A549 (cell line): Measurements from ENCODE around the gene FBXO7. TPM values are rescaled to one million over a fixed set of nuclear protein-coding genes. Genes with fewer than 3 reads are reported as not detected.

Experiments
- ATAC-seq, 2 experiments: fragments of 200-7000 bp in 1 of 2; fragments of >200 bp in 1 of 2; cut with Nextera tagmentation in 1 of 2; cut with Tn5 transposase in 1 of 2; 3 replicates each; pipeline versions ENCODE4 v1.8.0 to v1.9.1; 2018 to 2020; ENCODE audit warnings: mild to moderate bottlenecking in 1 of 2, moderate library complexity in 1 of 2
- CTCF ChIA-PET: fragments of 300-600 bp; sonication (Branson Sonifier 250); formaldehyde crosslinking; extraction: SDS; loops from one replicate; lab custom pipeline; 2021; ENCODE audit warnings: antibody characterized with exemption, inconsistent platforms; lab: Yijun Ruan, JAX
- POLR2A ChIA-PET: fragments of 350-600 bp; formaldehyde crosslinking; extraction: SDS; loops from one replicate; lab custom pipeline; 2021; ENCODE audit warnings: antibody characterized with exemption, inconsistent platforms; lab: Yijun Ruan, JAX
- DNase-seq, 2 experiments: peaks; one replicate each; pipeline versions ENCODE4 v3.0.0 to v3.0.0-alpha.2; 2011 to 2016; ENCODE audit warnings: low read depth in 1 of 2, low spot score in 1 of 2
- FAIRE-seq: peaks from 2 replicates; lab custom pipeline; 2011; peaks lifted over from hg19 to GRCh38; lab: Jason Lieb, UNC
- H3K27ac ChIP-seq, 2 experiments: fragments of >200 bp; sonication (Bioruptor Twin); formaldehyde crosslinking; 3 replicates each; pipeline ENCODE4 v1.5.1; 2016 to 2017
- H3K4me1 ChIP-seq: fragments of >200 bp; sonication (Bioruptor Twin); formaldehyde crosslinking; 3 replicates; pipeline ENCODE4 v1.6.1; 2016
- H3K4me2 ChIP-seq: fragments of >200 bp; sonication (Bioruptor Twin); formaldehyde crosslinking; 3 replicates; pipeline ENCODE4 v1.6.1; 2016
- H3K4me3 ChIP-seq: fragments of >200 bp; sonication (Bioruptor Twin); formaldehyde crosslinking; 3 replicates; pipeline ENCODE4 v1.5.1; 2016
- H3K9me3 ChIP-seq: fragments of >200 bp; sonication (Bioruptor Twin); formaldehyde crosslinking; 3 replicates; pipeline ENCODE4 v1.6.1; 2016
- ATOH8 ChIP-seq: fragments of 250-450 bp; sonication (Bioruptor Pico); IDR thresholded peaks from 2 replicates; pipeline ENCODE4 v1.5.0; 2020; ENCODE audit warnings: low read depth, mild to moderate bottlenecking, moderate library complexity
- BCL3 ChIP-seq: fragments of >200 bp; sonication (Bioruptor Twin); formaldehyde crosslinking; IDR thresholded peaks from 3 replicates; pipeline ENCODE4 v1.6.1; 2016
- BHLHE40 ChIP-seq: IDR thresholded peaks from 2 replicates; pipeline ENCODE4 v1.6.1; 2012; ENCODE audit warnings: low read depth, low read length, inconsistent platforms
- CBX8 ChIP-seq: fragments of 200-600 bp; sonication (generic); IDR thresholded peaks from 2 replicates; pipeline ENCODE4 v1.6.1; 2016
- CHD4 ChIP-seq: fragments of 200-600 bp; sonication (generic); IDR thresholded peaks from 2 replicates; pipeline ENCODE4 v1.6.1; 2016; ENCODE audit warnings: antibody characterized with exemption, mild to moderate bottlenecking, borderline replicate concordance
- CTCF ChIP-seq: fragments of >200 bp; sonication (Bioruptor Twin); formaldehyde crosslinking; IDR thresholded peaks from 3 replicates; pipeline ENCODE4 v1.5.1; 2016
- EHMT2 ChIP-seq: fragments of 200-600 bp; sonication (generic); IDR thresholded peaks from 2 replicates; pipeline ENCODE4 v1.6.1; 2016; ENCODE audit warnings: antibody characterized with exemption, low read depth, mild to moderate bottlenecking, moderate library complexity
- EP300 ChIP-seq, 2 experiments: fragments of >200 bp; sonication (Bioruptor Twin); formaldehyde crosslinking; IDR thresholded peaks; 2 replicates in 1 of 2; 3 replicates in 1 of 2; pipeline ENCODE4 v1.6.1; 2016 to 2017
- FOSB ChIP-seq: fragments of 250-450 bp; sonication (Bioruptor Pico); IDR thresholded peaks from 2 replicates; pipeline ENCODE4 v1.5.0; 2020; ENCODE audit warnings: mild to moderate bottlenecking, moderate library complexity
- FOSL2 ChIP-seq, 2 experiments: fragments of 450-650 bp in 1 of 2; fragments of >200 bp in 1 of 2; sonication (Bioruptor Twin) in 1 of 2; formaldehyde crosslinking; IDR thresholded peaks; 2 replicates each; pipeline versions ENCODE4 v1.5.0 to v1.6.1; 2016 to 2020; ENCODE audit warnings: mild to moderate bottlenecking in 1 of 2, moderate library complexity in 1 of 2
- FOXS1 ChIP-seq: fragments of 250-450 bp; sonication (Bioruptor Pico); IDR thresholded peaks from 2 replicates; pipeline ENCODE4 v1.5.0; 2020; ENCODE audit warnings: mild to moderate bottlenecking, moderate library complexity
- GATA3 ChIP-seq: IDR thresholded peaks from 2 replicates; pipeline ENCODE4 v1.6.1; 2012; ENCODE audit warnings: borderline replicate concordance
- HEYL ChIP-seq: fragments of 250-450 bp; sonication (Bioruptor Pico); IDR thresholded peaks from 2 replicates; pipeline ENCODE4 v1.8.0; 2021; ENCODE audit warnings: mild to moderate bottlenecking, moderate library complexity
- HOXB5 ChIP-seq: fragments of 250-450 bp; sonication (Bioruptor Pico); IDR thresholded peaks from 2 replicates; pipeline ENCODE4 v1.5.0; 2020; ENCODE audit warnings: mild to moderate bottlenecking, moderate library complexity
- JUNB ChIP-seq: fragments of >200 bp; sonication (Bioruptor Twin); formaldehyde crosslinking; IDR thresholded peaks from 2 replicates; pipeline ENCODE4 v1.6.1; 2016
- KDM1A ChIP-seq: fragments of 200-600 bp; sonication (generic); IDR thresholded peaks from 2 replicates; pipeline ENCODE4 v1.6.1; 2016; ENCODE audit warnings: low read depth, mild to moderate bottlenecking
- KDM5A ChIP-seq: fragments of 200-600 bp; sonication (generic); IDR thresholded peaks from 2 replicates; pipeline ENCODE4 v1.6.1; 2016; ENCODE audit warnings: antibody characterized with exemption, mild to moderate bottlenecking
- MAFK ChIP-seq: fragments of 450-650 bp; IDR thresholded peaks from 2 replicates; pipeline ENCODE4 v1.6.1; 2014; ENCODE audit not compliant: partially characterized antibody
- MAZ ChIP-seq: fragments of 150-350 bp; IDR thresholded peaks from 2 replicates; pipeline ENCODE4 v1.6.1; 2014; ENCODE audit warnings: antibody characterized with exemption, low read depth, low read length, borderline replicate concordance
- MYC ChIP-seq: IDR thresholded peaks from 2 replicates; pipeline ENCODE4 v1.6.1; 2012; ENCODE audit warnings: mild to moderate bottlenecking, inconsistent platforms, low read length, improper control_type of control experiment, borderline replicate concordance
- NR3C1 ChIP-seq: fragments of >200 bp; sonication (Bioruptor Twin); formaldehyde crosslinking; IDR thresholded peaks from 3 replicates; pipeline ENCODE4 v1.6.1; 2017
- PHF8 ChIP-seq: fragments of 200-600 bp; sonication (generic); IDR thresholded peaks from 2 replicates; pipeline ENCODE4 v1.6.1; 2016; ENCODE audit warnings: low read depth, mild to moderate bottlenecking, antibody characterized with exemption, moderate library complexity, borderline replicate concordance
- RFX5 ChIP-seq: fragments of 450-650 bp; IDR thresholded peaks from 2 replicates; pipeline ENCODE4 v1.7.1; 2014; ENCODE audit warnings: antibody characterized with exemption, mild to moderate bottlenecking, moderate library complexity
- TP53 ChIP-seq: fragments of 250-450 bp; sonication (Bioruptor Pico); IDR thresholded peaks from 2 replicates; pipeline ENCODE4 v1.5.0; 2021; ENCODE audit warnings: mild to moderate bottlenecking, moderate library complexity
- USF2 ChIP-seq: fragments of 450-650 bp; IDR thresholded peaks from 2 replicates; pipeline ENCODE4 v1.6.1; 2014; ENCODE audit warnings: antibody characterized with exemption
- ZFP36 ChIP-seq: fragments of 450-650 bp; IDR thresholded peaks from 2 replicates; pipeline ENCODE4 v1.6.1; 2014; ENCODE audit warnings: borderline replicate concordance; ENCODE audit not compliant: partially characterized antibody
- ZNF302 ChIP-seq: fragments of 250-450 bp; sonication (Bioruptor Pico); IDR thresholded peaks from 2 replicates; pipeline ENCODE4 v1.9.0; 2021; ENCODE audit warnings: inconsistent platforms, mild to moderate bottlenecking, moderate library complexity
- ZSCAN20 ChIP-seq: fragments of 250-450 bp; sonication (Bioruptor Pico); IDR thresholded peaks from 2 replicates; pipeline ENCODE4 v1.8.0; 2022; ENCODE audit warnings: mild to moderate bottlenecking, moderate library complexity
- WGBS: methylation state at CpG from one replicate; pipeline ENCODE4 v1.1.6; 2017; ENCODE audit errors: missing lambda C conversion rate; 5-methylcytosine and 5-hydroxymethylcytosine counted together
- polyA plus RNA-seq, 4 experiments: library from polyadenylated mRNA; depleted of rRNA in 3 of 4; stranded (reverse); fragments of >200 nt; fragmentation: RNase III in 1 of 4; extraction: RNeasy Plus Mini Kit Qiagen cat#74134 plus additional on column Dnase treatment in 1 of 4; gene quantifications; 2 replicates in 3 of 4; 3 replicates in 1 of 4; pipeline ENCODE4 v1.2.3, GENCODE V29; 2011 to 2017

FBXO7 gene
- polyA plus RNA-seq, 2 of the 4 experiments (the other 2 are of a cell fraction) = 58.0 to 131 TPM

DNA sequence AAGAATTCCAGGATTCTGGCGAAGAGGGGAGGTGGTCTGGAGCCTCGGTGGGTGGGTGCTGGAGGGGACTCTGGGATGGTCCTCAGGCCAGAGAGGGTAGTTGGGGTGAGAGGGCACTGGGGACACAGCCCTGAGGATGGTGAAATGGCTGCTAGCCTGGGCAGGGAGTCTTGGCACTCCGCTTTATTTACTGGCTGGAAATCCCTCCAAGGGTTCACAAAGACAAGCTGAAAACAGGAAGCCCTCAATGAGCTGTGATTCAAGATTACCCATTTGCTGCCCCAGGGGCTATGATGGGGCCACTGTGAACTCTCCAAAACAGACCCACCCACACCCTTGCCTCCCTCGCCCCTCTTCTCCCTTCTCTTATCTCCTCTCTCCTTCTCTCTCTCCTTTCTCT, 71.9 kb downstream of the FBXO7 start (continued):
- TF ChIP-seq CTCF (no peak), ZFP36 (no peak), FOSL2 (IDR thresholded peaks at IDR 0.05) (no peak), FOSL2 (CRISPR knock-in tag; IDR thresholded peaks at IDR 0.05) (no peak), GATA3 (no peak), EP300 (IDR thresholded peaks at IDR 0.05) (no peak), KDM5A (no peak)

- Histone ChIP-seq H3K9me3 (no peaks in the 10 kb centered on the region), H3K4me2 (no peak overlapping the region), H3K4me1 (no peaks in the 10 kb centered on the region), H3K27ac (no peak overlapping the region), H3K4me3 (no peak overlapping the region)
- ATAC-seq = no peak
- no peak for DNase-seq
- ChIA-PET CTCF (no interaction called here), POLR2A (no interaction called here)
- TF ChIP-seq ZNF302 (no peak), ZSCAN20 (CRISPR knock-in tag) (no peak), CTCF (no peak), FOSB (CRISPR knock-in tag) (no peak), CBX8 (no peak), FOXS1 (CRISPR knock-in tag) (no peak), EHMT2 (no peak), MAFK (no peak), USF2 (no peak), EP300 (IDR thresholded peaks at IDR 0.05) (no peak), ZFP36 (no peak), BCL3 (no peak), HOXB5 (CRISPR knock-in tag) (no peak), MYC (no peak), PHF8 (no peak)
- no peak for FAIRE-seq
- 65% methylated on average over 9 of the region's 9 CpGs for WGBS
These were observed 72.3 kb downstream of the FBXO7 start for GRCh38 chr22:32546935-32547334.

- DNase-seq (no peak), ATAC-seq (no peak), FAIRE-seq (no peak)
- ChIA-PET CTCF (no interaction called here), POLR2A (no interaction called here)
- Histone ChIP-seq H3K27ac (no peak overlapping the region), H3K4me3 (no peak overlapping the region), H3K4me2 (no peak overlapping the region), H3K9me3 (no peaks in the 10 kb centered on the region), H3K4me1 (no peaks in the 10 kb centered on the region)
- WGBS = 72% methylated on average over 7 of the region's 7 CpGs
- TF ChIP-seq CHD4 = no peak
- no peak for TF ChIP-seq PHF8
- no peak for TF ChIP-seq ATOH8 (CRISPR knock-in tag)
- no peak for TF ChIP-seq RFX5
- no peak for TF ChIP-seq EP300 (IDR thresholded peaks at IDR 0.05)
- TF ChIP-seq BHLHE40 = no peak
- TF ChIP-seq NR3C1 = no peak
- TF ChIP-seq HEYL (CRISPR knock-in tag) = no peak
- TF ChIP-seq MAFK = no peak
- TF ChIP-seq KDM1A = no peak
- no peak for TF ChIP-seq MAZ
- no peak for TF ChIP-seq JUNB
- no peak for TF ChIP-seq FOSB (CRISPR knock-in tag)
- TF ChIP-seq GATA3 = no peak
- TF ChIP-seq ZFP36 = no peak
- no peak for TF ChIP-seq TP53 (CRISPR knock-in tag)
These were observed 73.4 kb downstream of the FBXO7 start for GRCh38 chr22:32548039-32548438.
